Measurements from ENCODE around the gene PANX1.
A peak's percentile ranks its signal among the peaks of the same experiment; 100 is the strongest.
"Not testable (repeated sequence)": the region's sequence is repeated elsewhere in the genome, so short reads cannot be mapped to it uniquely, and the experiment has no call there.

Gene PANX1

GRCh38 chr11:94150056-94150455 lies 21.4 kb downstream of the PANX1 start:
- DNase-seq (ENCODE audit: low read depth in 2 of 2), result no peak

- no peak for DNase-seq (ENCODE audit: low read depth in 2 of 2)
Measured at GRCh38 chr11:94150704-94151685, 22.4 kb downstream of the PANX1 start.

GRCh38 chr11:94151903-94152677 lies 23.4 kb downstream of the PANX1 start:
- no peak for DNase-seq (ENCODE audit: low read depth in 2 of 2)

- DNase-seq (ENCODE audit: low read depth in 2 of 2), result no peak
Measured at GRCh38 chr11:94152678-94153065, 24.0 kb downstream of the PANX1 start.

GRCh38 chr11:94153320-94153719 lies 24.7 kb downstream of the PANX1 start:
- no peak for DNase-seq (ENCODE audit: low read depth in 2 of 2)

GRCh38 chr11:94154095-94154856 lies 25.6 kb downstream of the PANX1 start:
- DNase-seq (ENCODE audit: low read depth in 2 of 2), result no peak

GRCh38 chr11:94157339-94157738 lies 28.7 kb downstream of the PANX1 start:
- not testable (repeated sequence) for DNase-seq (ENCODE audit: low read depth in 2 of 2)

GRCh38 chr11:94168882-94169281 lies 40.2 kb downstream of the PANX1 start:
- DNase-seq (ENCODE audit: low read depth in 2 of 2), result no peak

GRCh38 chr11:94169516-94169915 lies 40.9 kb downstream of the PANX1 start:
- DNase-seq (ENCODE audit: low read depth in 2 of 2), result no peak

- DNase-seq (ENCODE audit: low read depth in 2 of 2), result no peak
Measured at GRCh38 chr11:94169930-94170545, 41.4 kb downstream of the PANX1 start.

- no peak for DNase-seq (ENCODE audit: low read depth in 2 of 2)
Measured at GRCh38 chr11:94170953-94171352, 42.3 kb downstream of the PANX1 start.

GRCh38 chr11:94171693-94172440 lies 43.2 kb downstream of the PANX1 start:
- peak in 1 of 2 experiments; percentile 10 for DNase-seq (ENCODE audit: low read depth in 2 of 2)

- DNase-seq (ENCODE audit: low read depth in 2 of 2), result no peak
Measured at GRCh38 chr11:94175535-94175934, 46.9 kb downstream of the PANX1 start.

- DNase-seq (ENCODE audit: low read depth in 2 of 2), result no peak
Measured at GRCh38 chr11:94178331-94178730, 49.7 kb downstream of the PANX1 start.

GRCh38 chr11:94179696-94180095 lies 51.1 kb downstream of the PANX1 start:
- DNase-seq (ENCODE audit: low read depth in 2 of 2), result no peak

- no peak for DNase-seq (ENCODE audit: low read depth in 2 of 2)
Measured at GRCh38 chr11:94181526-94181925, 52.9 kb downstream of the PANX1 start.

GRCh38 chr11:94181943-94182342 lies 53.3 kb downstream of the PANX1 start:
- no peak for DNase-seq (ENCODE audit: low read depth in 2 of 2)

GRCh38 chr11:94183251-94183885 lies 54.7 kb downstream of the PANX1 start:
- no peak for DNase-seq (ENCODE audit: low read depth in 2 of 2)

GRCh38 chr11:94183886-94184264 lies 55.2 kb downstream of the PANX1 start:
- peak in 1 of 2 experiments; percentile 7 for DNase-seq (ENCODE audit: low read depth in 2 of 2)

- DNase-seq (ENCODE audit: low read depth in 2 of 2), result no peak
Measured at GRCh38 chr11:94184362-94184761, 55.7 kb downstream of the PANX1 start.
